K562 (cell line): ENCODE measurements around the gene HCRTR1. TPM values are rescaled to one million over a fixed set of nuclear protein-coding genes. Genes with fewer than 3 reads are reported as not detected.

Source experiments
- ATAC-seq: fragments of 200-7000 bp; cut with Tn5 transposase; 3 replicates; pipeline ENCODE4 v1.9.1; 2020; ENCODE audit warnings: moderate library complexity
- BruUV-seq: library from RNA; stranded (reverse); fragments of 400-500 nt; replicated peaks from 2 replicates; lab custom pipeline; 2021; lab: Mats Ljungman, UMichigan
- CTCF ChIA-PET: fragments of 300-600 bp; formaldehyde crosslinking; extraction: SDS; loops from one replicate; lab custom pipeline; 2021; ENCODE audit warnings: low intra/inter-chr PET ratio; lab: Yijun Ruan, JAX
- POLR2A ChIA-PET: fragments of 300-600, 350-650 bp; sonication (Branson Sonifier 250); formaldehyde crosslinking; extraction: SDS; loops from one replicate; lab custom pipeline; 2021; ENCODE audit warnings: antibody characterized with exemption, inconsistent platforms; lab: Yijun Ruan, JAX
- DNase-seq, 4 experiments: peaks; one replicate each; pipeline versions ENCODE4 v3.0.0 to v3.0.0-alpha.2; 2011 to 2018; ENCODE audit warnings: low spot score in 3 of 4, mixed read lengths in 3 of 4; ENCODE audit errors: extremely low read depth in 1 of 4
- FAIRE-seq: peaks from 2 replicates; lab custom pipeline; 2011; peaks lifted over from hg19 to GRCh38; lab: Jason Lieb, UNC
- H2AFZ ChIP-seq: 2 replicates; pipeline ENCODE4 v1.6.0; 2011; ENCODE audit warnings: low read depth, low read length, control low read depth, inconsistent platforms
- H3K27ac ChIP-seq: fragments of 200-600 bp; 3 replicates; pipeline ENCODE4 v1.8.0; 2011; ENCODE audit warnings: low read depth, mild to moderate bottlenecking, control low read depth, inconsistent platforms, low read length, moderate library complexity, mixed read lengths; ENCODE audit errors: extremely low read depth
- H3K27me3 ChIP-seq, 2 experiments: fragments of 300-600 bp in 1 of 2; 2 replicates in 1 of 2; 3 replicates in 1 of 2; pipeline versions ENCODE4 v1.6.0 to v1.8.0; 2011; ENCODE audit warnings: inconsistent platforms in 2 of 2, low read length in 2 of 2, mild to moderate bottlenecking in 1 of 2, mixed read lengths in 1 of 2, moderate library complexity in 1 of 2; ENCODE audit not compliant: control insufficient read depth in 2 of 2, insufficient read depth in 2 of 2
- H3K36me3 ChIP-seq: fragments of 300-600 bp; 3 replicates; pipeline ENCODE4 v1.8.0; 2011; ENCODE audit warnings: mild to moderate bottlenecking, low read length, inconsistent platforms; ENCODE audit not compliant: control insufficient read depth, insufficient read depth
- H3K4me1 ChIP-seq, 2 experiments: fragments of 200-600 bp in 1 of 2; replicated peaks in 1 of 2; 2 replicates in 1 of 2; 3 replicates in 1 of 2; pipeline versions ENCODE4 v1.5.1 to v1.8.0; 2011; ENCODE audit warnings: inconsistent platforms in 2 of 2, low read length in 2 of 2, mild to moderate bottlenecking in 1 of 2, mixed read lengths in 1 of 2, moderate library complexity in 1 of 2; ENCODE audit not compliant: control insufficient read depth in 2 of 2, insufficient read depth in 2 of 2
- H3K4me2 ChIP-seq: 2 replicates; pipeline ENCODE4 v1.6.1; 2011; ENCODE audit warnings: low read length, control low read depth, inconsistent platforms, mixed read lengths; ENCODE audit not compliant: insufficient read depth
- H3K4me3 ChIP-seq: fragments of 200-600 bp; sonication (generic), shearing (Covaris generic); 2 replicates; pipeline ENCODE4 v1.5.1; 2016; ENCODE audit warnings: control low read depth, inconsistent platforms
- H3K79me2 ChIP-seq: fragments of 200-600 bp; 3 replicates; pipeline ENCODE4 v1.8.0; 2011; ENCODE audit warnings: low read length, inconsistent platforms; ENCODE audit not compliant: control insufficient read depth, insufficient read depth
- H3K9ac ChIP-seq, 2 experiments: 2 replicates each; pipeline versions ENCODE4 v1.6.0 to v1.6.1; 2011; ENCODE audit warnings: low read depth in 2 of 2, low read length in 2 of 2, control low read depth in 1 of 2, inconsistent platforms in 1 of 2, mild to moderate bottlenecking in 1 of 2, mixed read lengths in 1 of 2; ENCODE audit not compliant: insufficient read depth in 1 of 2
- H3K9me1 ChIP-seq: one replicate; pipeline ENCODE4 v1.6.0; 2011; ENCODE audit warnings: inconsistent platforms, mild to moderate bottlenecking, low read length, moderate library complexity; ENCODE audit not compliant: control insufficient read depth, insufficient read depth
- H3K9me3 ChIP-seq: replicated peaks from 2 replicates; pipeline ENCODE4 v1.5.1; 2011; ENCODE audit warnings: low read depth, low read length, inconsistent platforms; ENCODE audit not compliant: control insufficient read depth, insufficient read depth
- H4K20me1 ChIP-seq: replicated peaks from 2 replicates; pipeline ENCODE4 v1.6.1; 2011; ENCODE audit warnings: low read length, inconsistent platforms, mixed read lengths; ENCODE audit not compliant: control insufficient read depth, insufficient read depth
- YY1 ChIP-seq, 3 experiments: IDR thresholded peaks; 2 replicates each; pipeline ENCODE4 v1.6.1; 2011; ENCODE audit warnings: low read length in 2 of 3, mild to moderate bottlenecking in 2 of 3, moderate library complexity in 2 of 3, borderline replicate concordance in 1 of 3, control low read depth in 1 of 3, low read depth in 1 of 3; ENCODE audit not compliant: insufficient read depth in 3 of 3, insufficient replicate concordance in 2 of 3, control insufficient read depth in 1 of 3, insufficient read length in 1 of 3; ENCODE audit errors: extremely low read depth in 1 of 3
- ZNF507 ChIP-seq: conservative IDR thresholded peaks from 2 replicates; pipeline ENCODE4 v1.6.1; 2017; ENCODE audit warnings: missing genetic modification characterization, missing compliant biosample characterization
- WGBS: fragments of 100-300 bp; shearing (Covaris generic); methylation state at CpG from one replicate; pipeline ENCODE4 v1.1.6; 2016; ENCODE audit warnings: low coverage, mixed read lengths; ENCODE audit not compliant: insufficient coverage; ENCODE audit errors: missing lambda C conversion rate; 5-methylcytosine and 5-hydroxymethylcytosine counted together
- in situ Hi-C: fragments of 300-500 bp; cut with MboI; formaldehyde crosslinking; loops from 4 replicates; pipeline ENCODE4 v1.15.0; 2018; ENCODE audit warnings: inconsistent platforms, mixed read lengths
- intact Hi-C: fragments of 100-400 bp; cut with micrococcal nuclease; formaldehyde crosslinking; loops from 2 replicates; pipeline ENCODE4 v1.14.2; 2022
- polyA plus RNA-seq, 8 experiments: library from polyadenylated mRNA; depleted of rRNA in 4 of 8; stranded (reverse) in 5 of 8; unstranded in 3 of 8; fragments of >200 nt; fragmentation: Nextera tagmentation in 2 of 8; fragmentation: Illumina TruSeq in 1 of 8; extraction: Ambion mirVana in 2 of 8; extraction: Trizol in 1 of 8; gene quantifications; 2 replicates each; pipeline versions ENCODE4 v1.2.1 to v1.2.3, GENCODE V29; 2011 to 2014; ENCODE audit warnings: inconsistent platforms in 1 of 8, missing spikeins in 1 of 8
- total RNA-seq, 7 experiments: library from RNA; depleted of rRNA in 6 of 7; stranded (reverse); fragments of >200 nt in 6 of 7; fragmentation: Illumina TruSeq in 2 of 7; extraction: Trizol in 2 of 7; gene quantifications; 2 replicates each; pipeline versions ENCODE4 v1.2.1 to v1.2.3, GENCODE V29; 2011 to 2021; ENCODE audit warnings: low replicate concordance in 1 of 7
- TF ChIP-seq, protein P1 (sequence below): fragments of 250-450 bp; sonication (Bioruptor Pico); IDR thresholded peaks from 2 replicates; pipeline ENCODE4 v1.5.0; 2021; ENCODE audit warnings: mild to moderate bottlenecking, moderate library complexity

The HCRTR1 gene
- total and polyA plus RNA-seq, 9 of the 15 experiments (the other 6 are each of a cell fraction or from before 2014, with no cell fraction given), result not detected

DNA sequence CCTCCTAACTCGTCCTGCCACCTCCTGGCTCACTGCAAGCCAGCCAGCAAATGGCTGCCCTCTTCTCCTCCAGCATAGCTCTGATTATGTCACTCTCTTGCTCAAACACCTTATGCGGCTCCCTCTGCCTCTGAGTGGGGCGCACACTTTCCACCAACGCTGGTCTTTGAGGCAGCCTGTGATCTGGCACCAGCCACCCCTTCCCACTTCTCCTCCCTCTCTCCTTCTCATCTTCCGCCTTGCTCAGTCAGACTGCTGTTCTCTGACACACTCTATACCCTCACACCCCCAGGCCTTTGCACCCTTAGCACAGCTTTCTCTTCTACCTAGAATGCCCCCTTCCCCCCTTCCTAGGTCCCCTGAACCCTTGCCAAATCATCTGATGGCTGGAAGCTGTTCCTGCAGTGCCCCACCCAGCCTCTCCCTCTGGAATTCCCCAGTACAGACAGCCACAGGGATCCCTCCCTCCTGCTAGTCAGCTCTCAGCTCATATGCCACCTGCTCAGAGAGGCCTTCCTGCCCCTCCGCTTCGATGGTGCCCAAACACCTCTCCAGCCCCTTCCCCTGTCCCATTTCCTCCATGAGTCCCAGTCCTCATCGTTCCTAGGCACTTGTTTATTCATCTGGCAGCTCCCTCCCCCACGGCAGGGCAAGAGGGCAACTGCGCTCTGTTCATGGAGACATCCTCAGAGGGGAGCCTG is 48.9 kb downstream of the HCRTR1 start (continued):
- peak in 1 of 3 experiments; percentile 48 for TF ChIP-seq YY1 (IDR thresholded peaks at IDR 0.05; ENCODE audit: borderline replicate concordance in 1 of 3, control insufficient read depth in 1 of 3, extremely low read depth in 1 of 3, insufficient read depth in 3 of 3, insufficient read length in 1 of 3, insufficient replicate concordance in 2 of 3, low read depth in 1 of 3, low read length in 2 of 3)

GRCh38 chr1:31667065-31667785 is 49.7 kb downstream of the HCRTR1 start:
- Histone ChIP-seq H3K4me1 (peaks cover 0 to 21% of the 10 kb centered on the region in 2 experiments; a peak in 3 of 5 replicates), H4K20me1 (peaks cover 18% of the 10 kb centered on the region), H3K27me3 (peaks cover 34 to 83% of the 10 kb centered on the region in 2 experiments), H3K4me2 (no peak overlapping the region), H3K79me2 (no peaks in the 10 kb centered on the region), H2AFZ (no peak overlapping the region)
- intact Hi-C loops, result no loop called here
- in situ Hi-C loops, result loop anchor here (5.0 kb wide), 1 partner anchor 80 kb away; no protein-coding TSS in a partner anchor
- TF ChIP-seq, protein P1, sequence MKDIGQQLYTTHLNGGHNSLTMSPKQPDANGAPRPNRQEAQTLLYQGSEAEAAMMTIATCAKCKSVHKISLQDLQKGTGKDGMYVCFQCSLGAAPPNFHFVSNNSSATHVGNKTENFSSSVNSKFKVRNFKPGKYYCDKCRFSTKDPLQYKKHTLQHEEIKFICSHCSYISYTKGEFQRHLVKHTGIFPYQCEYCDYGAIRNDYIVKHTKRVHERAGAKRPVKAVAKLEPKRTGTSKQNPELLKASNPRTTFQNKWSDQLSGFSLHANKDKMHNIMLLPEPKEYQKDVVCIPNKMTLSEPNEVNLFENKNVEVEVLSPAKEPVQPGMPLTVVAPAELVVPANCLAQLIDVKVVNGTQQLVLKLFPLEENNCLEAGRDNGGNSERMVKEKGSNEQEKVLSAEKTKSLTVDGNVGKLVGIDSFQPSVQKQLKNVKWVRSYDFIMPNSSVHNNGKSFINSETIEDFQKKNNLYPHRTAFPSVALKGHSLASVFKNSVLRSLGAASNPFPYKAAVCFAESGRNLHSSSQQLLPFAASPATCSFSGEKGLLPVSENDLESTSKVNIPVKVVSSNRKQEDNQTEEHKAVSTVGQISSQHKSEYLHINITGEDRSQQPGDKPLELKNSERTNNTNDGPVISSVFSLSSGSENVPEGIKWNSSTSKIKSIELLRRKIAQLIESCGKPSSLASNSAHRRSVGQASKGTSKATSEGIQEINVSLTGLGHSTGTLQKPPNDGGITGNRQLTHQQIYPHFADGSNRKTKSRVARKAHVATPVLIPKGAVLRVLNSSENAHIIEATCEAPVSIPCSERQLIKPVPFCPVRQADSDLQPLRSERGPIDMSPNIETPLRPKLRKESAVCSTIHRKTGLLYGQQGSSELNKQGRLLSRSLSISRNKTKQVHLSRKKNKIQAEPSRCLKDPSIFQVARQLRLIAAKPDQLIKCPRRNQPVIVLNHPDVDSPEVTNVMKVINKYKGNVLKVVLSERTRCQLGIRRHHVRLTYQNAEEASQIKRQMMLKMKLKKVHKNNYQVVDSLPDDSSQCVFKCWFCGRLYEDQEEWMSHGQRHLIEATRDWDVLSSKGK (CRISPR knock-in tag), result no peak
- TF ChIP-seq ZNF507 (tag), result no peak
- TF ChIP-seq, all 486 proteins: peak for 0
- Histone ChIP-seq H3K4me3 (no peak overlapping the region), H3K9me1 (no peaks in the 10 kb centered on the region), H3K27ac (no peak overlapping the region), H3K9ac (no peak overlapping the region), H3K9me3 (no peaks in the 10 kb centered on the region), H3K36me3 (no peaks in the 10 kb centered on the region)
- no peak for ATAC-seq
- ChIA-PET CTCF (no interaction called here), POLR2A (interaction anchor here (0.6 to 0.8 kb wide), 2 partner anchors 10 to 78 kb away, joined by 3 read pairs; no protein-coding TSS in a partner anchor)
- WGBS, result 1% methylated on average over 19 of the region's 19 CpGs
- FAIRE-seq, result no peak
- no TSS peak for BruUV-seq
- no peak for DNase-seq
